ENCODE results near the gene FXYD6.

FXYD6 gene

DNA sequence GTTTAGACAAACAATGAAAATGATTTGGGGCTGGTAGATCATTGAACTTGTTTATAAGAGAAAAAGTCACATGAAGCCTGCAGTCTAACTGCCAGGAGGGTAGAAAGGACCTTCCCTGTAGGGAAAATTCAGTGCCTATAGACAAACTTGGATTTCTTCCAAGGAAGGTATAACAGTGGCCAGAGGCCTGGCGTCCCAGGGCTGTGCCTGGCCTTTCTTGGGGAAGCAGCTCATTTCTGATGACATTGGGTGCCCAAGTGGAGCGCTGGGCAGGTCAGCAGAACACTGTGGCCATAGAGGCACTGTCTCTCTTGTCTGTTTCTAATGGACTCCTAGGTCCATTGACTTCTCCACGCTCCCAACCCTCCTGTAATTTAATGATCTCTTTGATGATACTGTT lies 6.6 kb upstream of the FXYD6 start:
- DNase-seq = no peak

DNA sequence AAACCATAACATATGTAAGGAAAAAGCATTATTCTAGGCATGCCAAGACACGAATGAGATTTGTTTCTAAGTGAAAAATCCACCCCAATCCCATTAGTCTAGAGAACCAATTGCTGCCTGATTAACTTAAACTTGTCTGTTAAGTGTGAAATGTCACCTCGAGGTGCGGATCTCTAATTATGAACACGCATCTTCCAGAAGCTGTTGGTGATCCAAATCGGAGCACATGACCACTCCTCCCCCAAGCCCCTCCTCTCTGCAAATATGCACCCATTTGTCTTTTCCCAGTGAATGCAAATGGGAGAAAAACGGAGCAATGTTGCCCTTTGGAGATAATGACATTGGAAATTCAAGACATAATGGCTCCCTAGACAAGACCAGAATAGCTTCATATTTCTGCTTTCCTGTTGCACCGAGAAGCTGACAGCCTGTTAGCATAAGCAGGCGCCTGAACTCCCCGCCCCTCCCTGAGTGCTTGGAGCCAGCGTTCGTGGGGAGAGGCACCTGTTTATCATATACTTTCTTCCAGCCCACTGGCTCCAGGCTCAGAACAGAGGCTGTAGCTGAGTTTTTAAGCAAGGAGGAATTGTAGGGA lies 6.0 kb upstream of the FXYD6 start:
- peak; percentile 58 for DNase-seq

DNA sequence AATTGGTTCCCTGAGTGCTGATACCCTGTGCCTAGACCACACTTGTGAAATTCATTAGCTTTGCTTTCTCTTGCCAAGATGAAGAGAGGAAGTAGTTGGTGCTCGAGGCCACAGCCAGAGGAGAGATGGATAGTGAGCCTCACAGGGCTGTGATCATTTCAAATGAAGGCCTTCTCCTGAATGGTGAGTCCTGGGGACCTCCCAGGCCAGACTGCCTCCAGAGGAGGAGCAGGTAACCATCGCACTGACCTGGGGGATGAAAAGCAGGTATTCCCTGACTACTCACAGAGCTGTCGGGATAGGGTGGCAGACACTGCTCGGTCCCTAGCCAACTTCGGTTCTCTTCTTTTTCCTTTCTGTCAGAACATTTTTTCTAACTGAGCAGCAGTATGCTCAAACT lies 4.8 kb upstream of the FXYD6 start:
- DNase-seq = no peak

DNA sequence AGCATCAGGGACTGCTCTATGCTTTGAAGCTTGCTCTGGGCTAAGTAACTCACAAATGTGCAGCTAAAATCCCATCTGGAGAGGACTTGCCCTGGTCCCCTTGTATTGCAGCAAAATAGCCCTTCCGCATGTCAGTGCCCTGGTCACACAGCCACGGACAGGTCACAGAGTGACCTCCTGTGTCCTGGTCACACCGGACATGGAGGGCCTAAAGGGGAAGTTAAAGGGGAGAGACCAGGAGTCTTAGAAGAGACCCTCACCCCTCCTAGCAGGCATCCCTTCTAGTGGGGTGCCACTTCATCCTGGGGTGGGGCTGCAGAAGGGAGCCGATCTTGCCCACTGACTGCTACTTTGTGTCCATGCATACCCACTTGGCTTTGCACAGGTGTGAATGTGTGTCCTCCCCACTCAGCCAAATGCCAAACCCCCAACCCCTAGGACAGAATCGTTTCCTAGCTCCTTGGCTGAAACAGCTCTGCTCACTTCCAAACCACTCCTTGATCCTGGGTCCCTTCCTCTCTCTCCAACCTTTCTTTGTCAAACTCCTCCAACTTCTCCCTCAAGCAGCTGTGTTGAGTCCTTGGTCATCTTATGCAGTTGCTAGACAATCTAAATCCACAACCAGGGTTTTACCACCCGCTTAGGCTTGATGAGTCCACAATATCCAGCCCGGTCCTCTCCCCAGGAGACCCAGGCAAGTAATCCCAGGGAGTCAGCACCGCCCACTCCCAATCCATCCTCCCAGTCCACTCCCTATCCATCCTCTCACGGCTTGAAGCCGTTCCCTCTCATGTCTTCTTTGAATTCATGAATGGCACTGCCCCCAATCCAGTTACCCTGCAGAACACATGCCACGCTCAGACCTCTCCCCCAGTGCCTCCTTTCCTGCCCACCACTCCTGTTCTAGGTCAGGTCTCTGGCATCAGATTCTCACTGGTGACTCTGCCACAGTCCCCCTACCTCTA lies 3.3 kb upstream of the FXYD6 start:
- no peak for DNase-seq

DNA sequence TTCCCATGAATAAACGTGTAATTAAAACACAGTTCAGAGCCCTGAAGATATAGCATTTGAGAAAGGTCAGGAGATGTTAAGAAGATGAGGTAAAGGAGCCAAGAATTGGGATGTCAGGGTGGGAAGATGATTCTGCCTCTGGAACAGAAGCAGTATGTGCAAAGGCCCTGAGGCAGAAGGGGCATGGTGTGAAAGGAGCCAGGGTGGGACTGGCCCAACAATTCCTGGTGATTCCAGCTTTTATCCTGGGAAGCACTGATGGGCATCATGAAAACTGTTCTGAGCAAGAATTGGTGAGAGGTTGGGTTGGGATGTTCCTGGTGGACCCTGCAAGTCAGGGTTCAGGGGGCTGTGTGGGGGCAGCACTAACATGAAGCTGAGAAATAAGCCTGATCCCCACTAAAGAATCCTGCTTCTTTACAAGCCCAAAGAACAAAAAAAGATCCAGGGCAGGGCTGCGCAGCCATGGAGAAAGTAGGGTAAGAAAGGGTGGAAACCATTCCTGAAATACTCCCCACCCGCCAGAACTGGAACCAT lies 2.5 kb upstream of the FXYD6 start:
- no peak for DNase-seq

DNA sequence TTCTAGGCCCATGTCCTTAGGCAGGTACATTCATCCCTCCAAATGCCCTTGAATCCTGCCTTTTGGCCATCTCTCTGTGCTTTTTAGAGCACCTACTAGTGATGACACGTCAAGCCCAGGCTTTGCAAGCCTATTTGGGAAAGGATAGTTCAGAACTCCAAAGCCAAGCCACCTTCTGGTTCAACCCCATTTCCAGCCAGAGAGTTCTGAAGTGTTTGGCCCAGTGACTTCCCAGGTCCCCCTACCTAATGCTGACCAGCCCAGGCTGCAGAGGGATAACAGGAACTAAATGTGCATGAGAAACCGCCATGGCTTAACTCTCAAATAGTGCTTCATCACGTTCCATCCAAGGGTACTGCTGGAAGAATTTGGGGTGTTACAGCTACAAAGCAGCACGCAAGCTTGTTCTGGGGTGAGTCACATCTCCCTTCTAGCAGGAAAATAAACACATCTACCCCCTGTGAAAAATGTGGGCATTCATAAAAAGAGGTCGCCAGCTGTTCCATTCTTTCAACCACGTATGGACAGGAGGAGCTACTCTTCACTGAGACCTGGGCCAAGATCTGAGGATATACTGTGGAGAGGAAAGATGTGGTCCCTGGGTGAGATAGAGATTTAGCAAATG lies 2.0 kb upstream of the FXYD6 start:
- DNase-seq = no peak

DNA sequence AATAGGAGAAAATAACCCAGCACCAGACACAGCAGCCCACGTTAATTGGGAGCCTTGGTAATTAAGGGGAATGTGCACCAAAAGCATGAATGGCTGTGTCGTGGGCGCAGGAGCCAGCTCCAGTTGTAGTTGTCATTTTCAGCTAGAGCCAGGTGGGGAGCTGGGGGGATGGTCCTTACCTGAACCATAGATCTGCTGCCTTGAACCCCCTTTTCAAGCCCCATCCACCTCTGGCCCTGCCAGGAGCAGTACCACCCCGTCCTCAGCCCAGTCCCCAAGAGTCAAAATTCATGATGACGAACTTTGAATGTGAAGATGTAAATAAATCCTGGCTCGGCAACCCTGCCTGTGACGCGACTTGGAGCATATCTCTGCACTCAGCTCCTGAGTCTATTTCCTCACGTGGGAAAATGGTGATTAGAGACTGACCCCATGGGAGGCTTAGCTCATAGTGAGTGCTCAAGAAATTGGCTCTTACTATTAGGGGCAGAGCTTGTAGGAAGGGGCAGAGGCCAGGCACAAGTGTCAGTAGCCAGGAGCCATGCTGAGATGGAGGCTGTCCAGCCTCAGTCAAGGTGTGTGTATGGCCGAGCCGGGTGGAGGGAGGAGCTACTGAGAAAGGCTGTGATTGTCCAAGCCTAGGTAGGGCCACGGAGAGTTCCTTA lies 794 bp upstream of the FXYD6 start:
- DNase-seq = no peak

DNA sequence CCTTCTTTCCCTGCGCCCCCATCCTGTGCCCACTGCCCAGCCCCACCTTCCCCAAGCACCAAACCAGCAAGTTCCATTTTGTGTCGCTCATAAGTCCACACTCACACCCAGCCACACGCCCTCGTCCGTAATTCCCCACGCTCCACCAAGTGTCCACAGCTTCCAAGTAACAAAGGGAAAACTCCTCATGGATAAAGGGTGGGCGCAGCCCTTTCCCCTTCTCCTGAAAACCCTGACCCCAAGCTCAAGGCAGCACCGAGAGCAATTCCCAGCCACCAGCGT lies 458 bp downstream of the FXYD6 start:
- DNase-seq = no peak

DNA sequence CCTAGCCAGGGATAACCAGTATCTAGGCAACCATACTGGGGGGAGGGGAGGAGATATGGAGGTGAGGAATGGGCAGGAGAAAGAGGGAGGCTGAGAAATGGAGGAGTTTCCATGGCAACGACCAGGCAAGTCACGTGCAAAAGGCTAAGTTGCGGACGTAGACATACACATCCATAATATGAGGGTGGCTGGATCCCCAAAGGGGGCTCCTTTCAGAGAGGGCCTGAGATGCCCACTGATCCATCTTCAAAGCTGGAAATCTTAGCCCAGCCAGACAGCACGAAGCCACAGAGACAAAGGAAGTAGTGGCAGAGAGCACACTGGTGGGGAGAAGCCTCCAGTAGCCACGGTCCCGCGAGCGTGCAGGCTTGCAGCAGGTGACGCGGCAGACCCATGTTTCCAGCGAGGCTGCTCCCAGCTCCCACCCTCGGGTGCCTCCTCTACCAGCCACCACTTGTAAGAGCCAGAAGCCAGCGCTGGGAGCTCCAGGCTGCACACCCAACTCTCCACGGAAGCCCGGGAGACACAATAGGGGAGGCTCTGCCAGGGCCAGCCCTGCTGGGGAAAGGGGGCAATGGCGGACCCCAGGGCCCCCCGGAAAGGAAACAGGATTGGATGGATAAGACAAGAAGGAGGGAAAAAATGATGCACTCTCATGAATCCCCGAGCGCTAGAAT lies 938 bp downstream of the FXYD6 start:
- no peak for DNase-seq

DNA sequence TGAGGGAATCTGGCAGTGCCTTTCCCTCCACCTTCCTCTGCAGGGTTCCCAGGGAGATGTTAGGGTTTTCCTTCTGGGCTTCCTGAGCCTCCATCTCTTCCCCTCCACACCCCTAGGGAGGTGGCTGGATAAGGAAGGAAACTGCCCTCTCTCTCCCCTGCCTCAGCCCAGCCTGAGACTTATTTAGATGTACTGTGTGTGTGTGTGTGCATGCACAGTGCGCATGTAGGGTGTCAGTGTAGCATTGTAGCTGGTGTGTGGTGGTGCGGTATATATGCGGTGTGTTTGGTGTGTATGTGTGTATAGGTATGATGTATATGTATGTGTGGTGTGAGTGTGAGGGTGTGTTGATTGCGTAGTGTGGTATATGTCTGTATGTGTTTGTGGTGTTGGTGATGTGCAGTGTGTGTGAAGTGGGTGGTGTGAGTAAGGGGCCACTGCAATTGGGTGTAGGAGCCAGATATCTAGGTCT lies 1.5 kb downstream of the FXYD6 start:
- no peak for DNase-seq

DNA sequence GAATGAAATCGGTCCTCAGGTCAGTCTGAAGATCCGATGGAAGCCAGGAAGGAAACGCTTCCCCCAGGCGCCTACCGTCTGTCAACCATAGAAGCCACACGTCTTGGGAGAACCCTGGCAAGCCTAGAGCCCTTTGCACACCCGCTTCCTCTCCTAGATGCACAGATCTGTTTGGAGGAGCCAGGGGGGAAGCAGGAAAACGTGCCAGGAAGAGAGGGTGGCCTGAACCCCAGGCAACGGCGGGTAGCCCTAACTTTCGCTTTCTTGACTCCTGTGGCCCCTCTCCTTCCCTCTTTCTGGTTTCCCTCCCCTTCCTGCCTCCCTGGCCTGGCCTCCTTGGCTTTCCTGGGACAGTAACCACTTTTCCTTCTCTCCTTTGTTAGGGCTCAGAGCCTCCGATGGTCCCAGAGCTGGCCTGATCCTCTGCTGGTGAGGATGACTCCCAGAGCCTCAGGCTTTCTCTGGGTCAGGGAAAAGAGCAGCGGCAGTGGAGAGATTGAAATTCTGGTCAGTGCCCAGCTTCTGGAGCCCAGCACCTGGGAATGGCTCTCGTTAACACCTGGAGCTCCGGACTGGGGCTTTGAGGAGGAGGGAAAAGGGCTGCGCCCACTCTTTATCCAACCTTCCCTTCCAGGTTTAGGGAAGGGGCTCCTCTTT lies 2.1 kb downstream of the FXYD6 start:
- DNase-seq = no peak

DNA sequence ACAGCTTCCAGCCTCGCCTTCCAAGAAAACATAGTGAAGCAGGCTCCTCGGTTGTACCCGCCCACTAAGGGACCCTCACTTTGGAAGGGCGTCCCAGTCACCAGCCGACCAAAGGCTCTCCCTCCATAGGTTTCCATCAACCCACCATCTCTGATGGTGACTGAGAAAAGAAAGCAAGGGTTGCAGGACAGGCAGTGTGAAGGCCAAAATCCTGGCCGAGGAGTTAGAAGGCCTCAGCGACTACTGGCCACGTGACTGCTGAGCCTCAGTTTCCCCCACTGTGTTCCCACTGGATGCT lies 2.7 kb downstream of the FXYD6 start:
- DNase-seq = no peak

DNA sequence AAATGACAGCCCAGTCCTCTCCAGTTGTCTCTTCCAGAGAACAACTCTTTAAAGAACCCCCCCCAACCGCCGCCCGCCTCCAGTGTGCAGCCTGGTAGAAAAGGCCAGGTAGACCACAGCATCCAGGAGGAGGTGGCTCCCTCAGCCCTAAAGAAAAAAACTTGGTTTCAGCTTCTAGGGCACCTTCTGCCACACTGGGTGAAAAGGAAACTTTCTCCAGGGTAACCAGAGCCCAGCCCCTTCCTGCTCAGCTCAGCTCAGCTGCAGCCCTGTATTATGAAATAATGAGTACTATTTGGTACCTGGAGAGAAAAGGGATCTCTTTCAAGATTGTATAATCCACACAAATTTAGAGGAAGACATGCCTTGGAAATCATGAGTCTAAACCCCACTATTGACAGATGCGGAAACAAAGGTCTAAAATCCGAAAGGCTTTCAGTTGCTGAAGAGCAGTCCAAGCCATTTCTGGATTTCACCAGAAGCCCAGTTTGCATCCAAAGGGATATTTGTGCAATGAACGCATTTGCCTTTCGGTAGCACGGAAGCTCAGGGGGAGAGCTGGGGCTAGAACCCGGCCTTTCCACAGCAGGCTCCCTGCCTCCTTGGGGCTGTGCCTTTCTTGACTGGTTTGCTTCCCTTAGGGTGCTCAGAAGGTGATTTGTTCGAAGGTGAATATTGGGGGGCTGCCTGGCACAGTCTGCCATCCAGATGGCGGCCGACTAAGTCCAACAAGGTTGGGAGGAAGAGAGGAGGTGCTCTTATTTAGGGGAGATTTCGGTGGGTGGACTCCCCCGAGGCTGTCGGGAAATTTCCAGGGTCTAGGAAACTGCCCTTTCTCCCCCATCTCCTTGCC lies 3.3 kb downstream of the FXYD6 start:
- no peak for DNase-seq

DNA sequence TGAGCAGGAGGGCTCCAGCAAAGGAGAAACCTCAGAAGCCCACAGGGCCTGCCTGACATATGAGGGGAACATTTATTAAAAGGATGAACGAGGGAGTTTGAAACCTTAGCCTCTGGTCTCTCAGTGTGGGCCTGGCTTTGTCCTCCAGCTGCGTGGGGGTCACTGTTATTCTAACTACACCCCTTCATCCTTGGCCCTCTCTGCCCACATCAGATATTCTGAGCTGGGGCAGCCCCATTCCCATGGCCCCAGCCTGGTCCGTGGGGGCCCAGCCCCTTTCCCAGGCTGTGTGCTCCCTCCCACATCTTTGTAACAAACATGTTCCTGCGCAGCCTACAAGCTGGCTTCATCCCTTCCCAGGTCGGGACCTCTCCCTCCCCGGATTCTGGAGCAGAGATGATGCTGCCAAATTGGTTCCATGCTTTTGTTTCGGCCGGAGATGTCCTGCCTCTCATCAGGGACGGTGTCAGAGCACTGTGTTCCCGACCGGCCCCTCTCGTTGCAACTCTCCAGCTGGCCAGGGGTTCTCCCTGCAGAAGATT lies 4.0 kb downstream of the FXYD6 start:
- no peak for DNase-seq

DNA sequence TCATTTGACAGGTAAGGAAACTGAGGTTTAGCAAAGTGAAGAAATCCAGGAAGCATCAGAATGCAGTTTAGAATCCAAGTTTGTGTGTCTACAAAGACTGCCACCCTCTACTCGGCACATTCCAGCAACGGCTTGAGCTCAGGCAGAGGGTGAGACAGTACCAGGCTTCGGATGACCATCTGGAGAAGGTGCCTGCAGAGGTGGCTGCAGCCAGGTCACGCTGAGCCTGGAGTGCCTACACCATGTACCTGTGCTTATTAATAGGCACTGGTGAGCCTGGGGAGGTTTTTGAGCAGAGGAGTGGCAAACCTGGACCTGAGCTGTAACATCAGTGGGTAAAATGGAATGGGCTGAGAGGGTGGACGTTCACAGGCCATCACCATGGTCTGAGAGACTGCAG lies 4.7 kb downstream of the FXYD6 start:
- DNase-seq = no peak

DNA sequence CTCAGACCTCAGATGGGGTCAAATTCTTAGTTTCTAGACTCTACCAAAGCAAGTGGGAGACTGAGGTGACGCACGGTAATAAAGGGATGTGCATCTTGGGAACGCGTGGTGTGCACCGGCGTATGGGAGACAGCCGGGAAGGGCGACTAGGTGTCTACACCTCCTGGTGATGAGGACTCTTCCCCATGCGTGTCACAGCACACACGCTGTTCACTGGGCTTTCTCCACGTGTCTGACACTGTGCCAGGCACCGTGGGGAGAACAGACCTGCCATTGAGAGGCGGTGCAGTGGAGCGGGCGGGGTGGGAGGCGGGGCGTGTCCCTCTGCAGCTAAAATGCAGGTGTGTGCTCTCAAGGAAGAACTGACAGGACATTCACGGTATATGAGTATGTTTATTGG lies 5.3 kb downstream of the FXYD6 start:
- DNase-seq = no peak

DNA sequence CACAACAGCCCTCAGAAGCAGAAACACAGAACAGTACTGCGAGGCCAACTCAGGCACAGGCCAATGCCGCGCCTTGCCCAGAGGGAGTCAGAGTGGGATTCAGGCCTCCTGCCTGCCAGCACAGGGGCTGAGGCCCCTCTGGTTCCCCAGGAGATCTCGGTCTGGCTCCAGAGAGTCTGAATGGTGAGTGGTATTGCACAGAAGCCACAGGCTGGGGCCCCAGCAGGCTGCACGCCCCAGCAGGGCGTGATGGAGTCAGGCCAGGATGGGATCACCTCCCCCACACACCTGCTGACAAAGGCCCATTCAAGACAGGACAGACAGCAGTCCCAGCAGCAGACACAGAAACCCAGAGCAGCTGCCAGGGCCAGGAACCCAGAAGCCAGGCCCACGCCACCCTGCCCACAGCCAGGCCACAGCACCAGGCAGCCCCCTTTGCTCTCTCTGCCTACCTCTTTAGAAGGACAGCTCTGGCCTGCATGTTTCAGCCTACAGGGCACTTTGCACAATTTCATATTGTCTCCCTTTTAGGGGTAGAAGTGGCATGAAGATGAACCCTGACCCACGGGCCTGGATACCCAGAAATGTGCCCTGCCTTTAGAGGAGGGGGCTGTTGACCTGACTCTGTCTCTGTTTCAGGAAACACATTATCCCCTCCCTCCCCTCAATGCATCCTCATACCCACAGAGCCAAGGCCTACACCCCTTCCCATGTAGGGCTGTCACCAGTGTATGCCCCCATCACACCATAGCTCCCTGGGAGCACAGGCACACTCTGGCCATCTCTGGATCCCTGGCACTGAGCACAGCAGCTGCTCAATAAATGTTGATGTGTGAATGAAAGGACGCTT lies 6.1 kb downstream of the FXYD6 start:
- no peak for DNase-seq

DNA sequence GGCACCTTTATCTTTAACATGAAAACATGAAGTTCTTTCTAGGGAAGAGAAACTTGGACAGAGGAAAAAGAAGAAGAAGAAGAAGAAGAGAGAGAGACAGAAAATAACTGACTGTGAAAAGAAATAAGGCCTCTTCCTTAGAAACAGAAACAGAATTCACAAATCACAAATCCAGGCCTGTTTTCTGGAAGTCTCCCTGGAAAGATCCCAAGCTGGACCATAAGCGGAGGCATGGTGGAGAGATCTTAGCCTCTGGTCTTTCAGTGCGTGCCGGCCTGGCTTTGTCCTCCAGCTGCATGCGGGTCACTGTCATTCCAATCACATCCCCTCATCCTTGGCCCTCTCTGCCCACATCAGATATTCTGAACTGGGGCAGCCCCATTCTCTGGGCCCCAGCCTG lies 6.9 kb downstream of the FXYD6 start:
- no peak for DNase-seq

DNA sequence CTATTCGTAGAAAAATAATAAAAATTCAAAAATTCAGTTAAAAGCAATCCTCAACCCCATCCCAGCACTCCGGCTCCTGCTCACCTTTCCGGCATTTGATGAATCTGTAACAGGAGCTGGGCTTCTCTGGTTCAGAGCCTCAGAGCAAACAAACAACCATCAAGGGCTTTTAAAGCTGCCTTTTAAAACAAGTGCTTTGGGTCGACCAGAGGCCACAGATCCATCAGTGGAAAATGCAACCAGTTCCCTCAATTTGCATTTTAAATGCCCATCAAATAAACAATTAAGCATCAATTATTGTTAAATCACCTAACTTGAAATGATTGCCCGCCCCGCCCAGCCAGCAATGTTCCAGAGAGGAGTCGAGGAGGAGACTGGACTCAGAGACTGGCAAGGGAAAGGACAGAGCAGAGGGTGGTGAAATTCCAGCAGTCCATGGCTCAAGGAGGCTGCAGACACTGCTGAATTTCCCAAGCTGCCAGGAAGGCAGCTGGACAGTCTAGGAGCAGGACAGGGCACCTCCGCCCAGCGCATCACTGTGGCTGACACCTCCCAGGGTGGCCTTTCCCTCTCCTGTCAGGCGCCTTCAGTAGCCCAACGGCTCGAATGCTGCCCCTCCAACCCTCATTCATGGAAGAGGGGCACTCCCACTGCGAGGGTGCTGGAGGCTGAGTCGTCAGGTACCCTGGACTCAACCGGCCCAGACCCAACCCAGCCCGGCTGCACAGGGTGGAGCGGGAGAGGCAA lies 7.5 kb downstream of the FXYD6 start:
- DNase-seq = no peak
